Upper lobe of left lung (tissue), 4 donors: ENCODE results near the gene YAP1.

ENCODE experiments used
- CTCF ChIP-seq, 6 experiments: fragments of 450-650 bp in 4 of 6; fragments of 200-600 bp in 2 of 6; sonication (generic) in 2 of 6; IDR thresholded peaks; one replicate each; pipeline ENCODE4 v1.5.1; 2016 to 2019; ENCODE audit warnings: antibody characterized with exemption in 6 of 6
- EP300 ChIP-seq, 4 donors: sonication (generic); formaldehyde crosslinking; IDR thresholded peaks; one replicate each; pipeline ENCODE4 v1.5.1; 2017; ENCODE audit warnings: antibody characterized with exemption in 4 of 4, control low read depth in 2 of 4
- POLR2A ChIP-seq, 4 donors: fragments of 450-650 bp; IDR thresholded peaks; one replicate each; pipeline ENCODE4 v1.5.1; 2016 to 2017; ENCODE audit warnings: antibody characterized with exemption in 4 of 4, mild to moderate bottlenecking in 2 of 4
- POLR2AphosphoS5 ChIP-seq, 2 donors: sonication (generic); formaldehyde crosslinking; IDR thresholded peaks; one replicate each; pipeline ENCODE4 v1.5.1; 2017; ENCODE audit warnings: antibody characterized with exemption in 2 of 2

GRCh38 chr11:102276362-102276761 is 166.1 kb downstream of the YAP1 start:
- TF ChIP-seq CTCF (IDR thresholded peaks at IDR 0.05) (no peak), POLR2A (IDR thresholded peaks at IDR 0.05) (no peak), POLR2AphosphoS5 (IDR thresholded peaks at IDR 0.05) (no peak), EP300 (IDR thresholded peaks at IDR 0.05) (no peak)
